HepG2 (cell line): ENCODE measurements around the gene GPR61. TPM values are rescaled to one million over a fixed set of nuclear protein-coding genes. Genes with fewer than 3 reads are reported as not detected.

Experiments
- ATAC-seq: fragments of 200-7000 bp; cut with Tn5 transposase; 3 replicates; pipeline ENCODE4 v1.9.1; 2020; ENCODE audit warnings: mild to moderate bottlenecking, moderate library complexity
- BruUV-seq: library from RNA; stranded (reverse); fragments of 400-500 nt; replicated peaks from 2 replicates; lab custom pipeline; 2021; lab: Mats Ljungman, UMichigan
- CTCF ChIA-PET: fragments of 300-600 bp; formaldehyde crosslinking; extraction: SDS; loops from one replicate; lab custom pipeline; 2021; ENCODE audit warnings: low total read pairs, inconsistent platforms, low intra/inter-chr PET ratio; lab: Yijun Ruan, JAX
- POLR2A ChIA-PET: fragments of 350-600 bp; sonication (Branson Sonifier 250); formaldehyde crosslinking; loops from one replicate; lab custom pipeline; 2020; ENCODE audit warnings: antibody characterized with exemption, inconsistent platforms; lab: Yijun Ruan, JAX
- DNase-seq: peaks from one replicate; pipeline ENCODE4 v3.0.0-alpha.2; 2015; ENCODE audit warnings: low spot score
- FAIRE-seq: peaks from 3 replicates; lab custom pipeline; 2011; peaks lifted over from hg19 to GRCh38; lab: Jason Lieb, UNC
- H2AFZ ChIP-seq: one replicate; pipeline ENCODE4 v1.6.1; 2011; ENCODE audit warnings: low read length, inconsistent platforms
- H3K27ac ChIP-seq: fragments of 300-600 bp; 3 replicates; pipeline ENCODE4 v1.8.0; 2011; ENCODE audit warnings: mixed run types, mild to moderate bottlenecking, mixed read lengths, low read length, inconsistent platforms; ENCODE audit not compliant: insufficient read depth; ENCODE audit errors: extremely low read length
- H3K27me3 ChIP-seq, 2 experiments: fragments of 200-600 bp in 1 of 2; 2 replicates in 1 of 2; 3 replicates in 1 of 2; pipeline versions ENCODE4 v1.6.0 to v1.8.0; 2011; ENCODE audit warnings: low read length in 2 of 2, mild to moderate bottlenecking in 2 of 2, moderate library complexity in 2 of 2, inconsistent platforms in 1 of 2; ENCODE audit not compliant: insufficient read depth in 2 of 2, control insufficient read depth in 1 of 2
- H3K36me3 ChIP-seq, 2 experiments: fragments of 200-600 bp in 1 of 2; replicated peaks in 1 of 2; 2 replicates in 1 of 2; 3 replicates in 1 of 2; pipeline versions ENCODE4 v1.5.1 to v1.8.0; 2011; ENCODE audit warnings: low read length in 2 of 2, inconsistent platforms in 1 of 2; ENCODE audit not compliant: insufficient read depth in 2 of 2, control insufficient read depth in 1 of 2
- H3K4me1 ChIP-seq: 2 replicates; pipeline ENCODE4 v1.5.1; 2012; ENCODE audit warnings: low read length, inconsistent platforms; ENCODE audit not compliant: insufficient read depth
- H3K4me2 ChIP-seq: 2 replicates; pipeline ENCODE4 v1.6.0; 2011; ENCODE audit warnings: low read depth, low read length, inconsistent platforms
- H3K4me3 ChIP-seq, 3 experiments: fragments of 200-600 bp in 1 of 3; sonication (generic), shearing (Covaris generic) in 1 of 3; replicated peaks in 1 of 3; 2 replicates each; pipeline ENCODE4 v1.5.1; 2011 to 2016; ENCODE audit warnings: low read length in 3 of 3, inconsistent platforms in 2 of 3, low read depth in 2 of 3, mild to moderate bottlenecking in 2 of 3, control low read depth in 1 of 3, mixed read lengths in 1 of 3; ENCODE audit not compliant: insufficient read depth in 1 of 3
- H3K79me2 ChIP-seq: one replicate; pipeline ENCODE4 v1.6.1; 2011; ENCODE audit warnings: low read length, inconsistent platforms; ENCODE audit not compliant: insufficient read depth
- H3K9ac ChIP-seq: 2 replicates; pipeline ENCODE4 v1.6.0; 2011; ENCODE audit warnings: mild to moderate bottlenecking, low read depth, low read length, inconsistent platforms; ENCODE audit not compliant: insufficient read depth
- H3K9me3 ChIP-seq: 2 replicates; pipeline ENCODE4 v1.5.1; 2012; ENCODE audit warnings: mild to moderate bottlenecking, low read length
- H4K20me1 ChIP-seq: 2 replicates; pipeline ENCODE4 v1.6.0; 2011; ENCODE audit warnings: inconsistent platforms, mild to moderate bottlenecking, low read length, moderate library complexity; ENCODE audit not compliant: insufficient read depth
- HES4 ChIP-seq: sonication (generic); formaldehyde crosslinking; IDR thresholded peaks from 2 replicates; pipeline ENCODE4 v1.9.0; 2021; ENCODE audit warnings: mild to moderate bottlenecking, missing genetic modification reagents, borderline replicate concordance
- HHEX ChIP-seq: IDR thresholded peaks from 2 replicates; pipeline ENCODE4 v1.6.1; 2016; ENCODE audit warnings: control low read depth
- NFE2 ChIP-seq: sonication (generic); formaldehyde crosslinking; IDR thresholded peaks from 2 replicates; pipeline ENCODE4 v1.4.0; 2020; ENCODE audit warnings: missing genetic modification reagents
- TEAD3 ChIP-seq: optimal IDR thresholded peaks from 2 replicates; pipeline ENCODE3; 2016; ENCODE audit warnings: borderline replicate concordance
- WGBS: methylation state at CpG from one replicate; pipeline ENCODE4 v1.1.6; 2017; ENCODE audit warnings: low lambda C conversion rate; 5-methylcytosine and 5-hydroxymethylcytosine counted together
- in situ Hi-C: cut with HindIII; loops from 2 replicates; pipeline ENCODE4 v1.10.0; 2017; ENCODE audit warnings: low pct_unique_long_range_greater_than_20kb; ENCODE audit not compliant: extremely low pct_ligation_motif_present
- intact Hi-C: fragments of 100-400 bp; cut with micrococcal nuclease; formaldehyde crosslinking; loops from one replicate; pipeline ENCODE4 v1.10.0; 2022; ENCODE audit not compliant: unreplicated experiment
- polyA plus RNA-seq, 8 experiments: library from polyadenylated mRNA; depleted of rRNA in 3 of 8; stranded (reverse) in 7 of 8; unstranded in 1 of 8; fragments of >200 nt; fragmentation: Illumina TruSeq in 4 of 8; extraction: Trizol in 4 of 8; gene quantifications; 2 replicates each; pipeline versions ENCODE4 v1.2.1 to v1.2.3, GENCODE V29; 2011 to 2016; ENCODE audit warnings: low read depth in 4 of 8, missing spikeins in 1 of 8, mixed read lengths in 1 of 8; ENCODE audit not compliant: insufficient read depth in 1 of 8
- total RNA-seq, 5 experiments: library from RNA; depleted of rRNA; stranded (reverse); fragments of >200 nt; fragmentation: Illumina TruSeq; extraction: Trizol; gene quantifications; 2 replicates each; pipeline ENCODE4 v1.2.3, GENCODE V29; 2016; ENCODE audit warnings: low read depth in 1 of 5
- TF ChIP-seq, protein P1 (sequence below): sonication (generic); formaldehyde crosslinking; IDR thresholded peaks from 2 replicates; pipeline ENCODE4 v1.4.0; 2020; ENCODE audit warnings: mild to moderate bottlenecking, missing genetic modification reagents
- TF ChIP-seq, protein P2 (sequence below): sonication (generic); formaldehyde crosslinking; IDR thresholded peaks from 2 replicates; pipeline ENCODE4 v1.4.0; 2020; ENCODE audit warnings: missing genetic modification reagents
- TF ChIP-seq, protein P3 (sequence below): sonication (generic); formaldehyde crosslinking; IDR thresholded peaks from 2 replicates; pipeline ENCODE4 v1.4.0; 2020; ENCODE audit warnings: mild to moderate bottlenecking, missing genetic modification reagents

Gene GPR61
- total and polyA plus RNA-seq, 2 of the 13 experiments (the other 11 are each of a cell fraction or from before 2014, with no cell fraction given) = not detected

DNA sequence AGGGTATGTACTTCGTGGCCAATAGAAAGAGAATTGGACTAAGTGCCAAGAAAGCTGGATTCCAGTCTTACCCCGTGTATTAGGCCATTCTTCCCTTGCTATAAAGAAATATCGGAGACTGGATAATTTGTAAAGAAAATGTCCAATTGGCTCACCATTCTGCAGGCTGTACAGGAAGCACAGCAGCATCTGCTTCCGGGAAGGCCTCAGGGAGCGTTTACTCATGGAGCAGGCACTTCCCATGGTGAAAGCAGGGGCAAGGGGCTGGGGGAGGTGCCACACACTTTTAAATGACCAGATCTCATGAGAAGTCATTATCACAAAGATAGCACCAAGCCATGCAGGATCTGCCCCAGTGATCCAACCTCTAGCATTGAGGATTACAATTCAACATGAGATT lies 22.3 kb upstream of the GPR61 start:
- FAIRE-seq (no peak), DNase-seq (no peak), ATAC-seq (no peak)
- Histone ChIP-seq H3K4me1 (peaks cover 21% of the 10 kb centered on the region), H4K20me1 (no peaks in the 10 kb centered on the region), H3K9ac (no peak overlapping the region), H3K36me3 (no peaks in the 10 kb centered on the region), H3K4me3 (no peak overlapping the region), H3K27ac (no peak overlapping the region), H3K4me2 (no peak overlapping the region), H3K27me3 (peaks cover 4 to 28% of the 10 kb centered on the region in 2 experiments; a peak in 3 of 5 replicates), H3K9me3 (no peaks in the 10 kb centered on the region), H3K79me2 (no peaks in the 10 kb centered on the region), H2AFZ (no peak overlapping the region)
- intact Hi-C loops = no loop called here
- ChIA-PET POLR2A (interaction anchor here (0.7 to 1.6 kb wide), 2 partner anchors 10 to 11 kb away, joined by 3 read pairs; no protein-coding TSS in a partner anchor), CTCF (no interaction called here)
- no TSS peak for BruUV-seq
- in situ Hi-C loops = no loop called here
- 49% methylated on average over 5 of the region's 5 CpGs for WGBS
- no peak for TF ChIP-seq HHEX
- no peak for TF ChIP-seq NFE2
- TF ChIP-seq, protein P1, sequence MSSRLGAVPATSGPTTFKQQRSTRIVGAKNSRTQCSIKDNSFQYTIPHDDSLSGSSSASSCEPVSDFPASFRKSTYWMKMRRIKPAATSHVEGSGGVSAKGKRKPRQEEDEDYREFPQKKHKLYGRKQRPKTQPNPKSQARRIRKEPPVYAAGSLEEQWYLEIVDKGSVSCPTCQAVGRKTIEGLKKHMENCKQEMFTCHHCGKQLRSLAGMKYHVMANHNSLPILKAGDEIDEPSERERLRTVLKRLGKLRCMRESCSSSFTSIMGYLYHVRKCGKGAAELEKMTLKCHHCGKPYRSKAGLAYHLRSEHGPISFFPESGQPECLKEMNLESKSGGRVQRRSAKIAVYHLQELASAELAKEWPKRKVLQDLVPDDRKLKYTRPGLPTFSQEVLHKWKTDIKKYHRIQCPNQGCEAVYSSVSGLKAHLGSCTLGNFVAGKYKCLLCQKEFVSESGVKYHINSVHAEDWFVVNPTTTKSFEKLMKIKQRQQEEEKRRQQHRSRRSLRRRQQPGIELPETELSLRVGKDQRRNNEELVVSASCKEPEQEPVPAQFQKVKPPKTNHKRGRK = no peak
- TF ChIP-seq TEAD3 (CRISPR knock-in tag) = no peak
- no peak for TF ChIP-seq HES4
- TF ChIP-seq, protein P2, sequence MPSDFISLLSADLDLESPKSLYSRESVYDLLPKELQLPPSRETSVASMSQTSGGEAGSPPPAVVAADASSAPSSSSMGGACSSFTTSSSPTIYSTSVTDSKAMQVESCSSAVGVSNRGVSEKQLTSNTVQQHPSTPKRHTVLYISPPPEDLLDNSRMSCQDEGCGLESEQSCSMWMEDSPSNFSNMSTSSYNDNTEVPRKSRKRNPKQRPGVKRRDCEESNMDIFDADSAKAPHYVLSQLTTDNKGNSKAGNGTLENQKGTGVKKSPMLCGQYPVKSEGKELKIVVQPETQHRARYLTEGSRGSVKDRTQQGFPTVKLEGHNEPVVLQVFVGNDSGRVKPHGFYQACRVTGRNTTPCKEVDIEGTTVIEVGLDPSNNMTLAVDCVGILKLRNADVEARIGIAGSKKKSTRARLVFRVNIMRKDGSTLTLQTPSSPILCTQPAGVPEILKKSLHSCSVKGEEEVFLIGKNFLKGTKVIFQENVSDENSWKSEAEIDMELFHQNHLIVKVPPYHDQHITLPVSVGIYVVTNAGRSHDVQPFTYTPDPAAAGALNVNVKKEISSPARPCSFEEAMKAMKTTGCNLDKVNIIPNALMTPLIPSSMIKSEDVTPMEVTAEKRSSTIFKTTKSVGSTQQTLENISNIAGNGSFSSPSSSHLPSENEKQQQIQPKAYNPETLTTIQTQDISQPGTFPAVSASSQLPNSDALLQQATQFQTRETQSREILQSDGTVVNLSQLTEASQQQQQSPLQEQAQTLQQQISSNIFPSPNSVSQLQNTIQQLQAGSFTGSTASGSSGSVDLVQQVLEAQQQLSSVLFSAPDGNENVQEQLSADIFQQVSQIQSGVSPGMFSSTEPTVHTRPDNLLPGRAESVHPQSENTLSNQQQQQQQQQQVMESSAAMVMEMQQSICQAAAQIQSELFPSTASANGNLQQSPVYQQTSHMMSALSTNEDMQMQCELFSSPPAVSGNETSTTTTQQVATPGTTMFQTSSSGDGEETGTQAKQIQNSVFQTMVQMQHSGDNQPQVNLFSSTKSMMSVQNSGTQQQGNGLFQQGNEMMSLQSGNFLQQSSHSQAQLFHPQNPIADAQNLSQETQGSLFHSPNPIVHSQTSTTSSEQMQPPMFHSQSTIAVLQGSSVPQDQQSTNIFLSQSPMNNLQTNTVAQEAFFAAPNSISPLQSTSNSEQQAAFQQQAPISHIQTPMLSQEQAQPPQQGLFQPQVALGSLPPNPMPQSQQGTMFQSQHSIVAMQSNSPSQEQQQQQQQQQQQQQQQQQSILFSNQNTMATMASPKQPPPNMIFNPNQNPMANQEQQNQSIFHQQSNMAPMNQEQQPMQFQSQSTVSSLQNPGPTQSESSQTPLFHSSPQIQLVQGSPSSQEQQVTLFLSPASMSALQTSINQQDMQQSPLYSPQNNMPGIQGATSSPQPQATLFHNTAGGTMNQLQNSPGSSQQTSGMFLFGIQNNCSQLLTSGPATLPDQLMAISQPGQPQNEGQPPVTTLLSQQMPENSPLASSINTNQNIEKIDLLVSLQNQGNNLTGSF = no peak
- TF ChIP-seq, protein P3, sequence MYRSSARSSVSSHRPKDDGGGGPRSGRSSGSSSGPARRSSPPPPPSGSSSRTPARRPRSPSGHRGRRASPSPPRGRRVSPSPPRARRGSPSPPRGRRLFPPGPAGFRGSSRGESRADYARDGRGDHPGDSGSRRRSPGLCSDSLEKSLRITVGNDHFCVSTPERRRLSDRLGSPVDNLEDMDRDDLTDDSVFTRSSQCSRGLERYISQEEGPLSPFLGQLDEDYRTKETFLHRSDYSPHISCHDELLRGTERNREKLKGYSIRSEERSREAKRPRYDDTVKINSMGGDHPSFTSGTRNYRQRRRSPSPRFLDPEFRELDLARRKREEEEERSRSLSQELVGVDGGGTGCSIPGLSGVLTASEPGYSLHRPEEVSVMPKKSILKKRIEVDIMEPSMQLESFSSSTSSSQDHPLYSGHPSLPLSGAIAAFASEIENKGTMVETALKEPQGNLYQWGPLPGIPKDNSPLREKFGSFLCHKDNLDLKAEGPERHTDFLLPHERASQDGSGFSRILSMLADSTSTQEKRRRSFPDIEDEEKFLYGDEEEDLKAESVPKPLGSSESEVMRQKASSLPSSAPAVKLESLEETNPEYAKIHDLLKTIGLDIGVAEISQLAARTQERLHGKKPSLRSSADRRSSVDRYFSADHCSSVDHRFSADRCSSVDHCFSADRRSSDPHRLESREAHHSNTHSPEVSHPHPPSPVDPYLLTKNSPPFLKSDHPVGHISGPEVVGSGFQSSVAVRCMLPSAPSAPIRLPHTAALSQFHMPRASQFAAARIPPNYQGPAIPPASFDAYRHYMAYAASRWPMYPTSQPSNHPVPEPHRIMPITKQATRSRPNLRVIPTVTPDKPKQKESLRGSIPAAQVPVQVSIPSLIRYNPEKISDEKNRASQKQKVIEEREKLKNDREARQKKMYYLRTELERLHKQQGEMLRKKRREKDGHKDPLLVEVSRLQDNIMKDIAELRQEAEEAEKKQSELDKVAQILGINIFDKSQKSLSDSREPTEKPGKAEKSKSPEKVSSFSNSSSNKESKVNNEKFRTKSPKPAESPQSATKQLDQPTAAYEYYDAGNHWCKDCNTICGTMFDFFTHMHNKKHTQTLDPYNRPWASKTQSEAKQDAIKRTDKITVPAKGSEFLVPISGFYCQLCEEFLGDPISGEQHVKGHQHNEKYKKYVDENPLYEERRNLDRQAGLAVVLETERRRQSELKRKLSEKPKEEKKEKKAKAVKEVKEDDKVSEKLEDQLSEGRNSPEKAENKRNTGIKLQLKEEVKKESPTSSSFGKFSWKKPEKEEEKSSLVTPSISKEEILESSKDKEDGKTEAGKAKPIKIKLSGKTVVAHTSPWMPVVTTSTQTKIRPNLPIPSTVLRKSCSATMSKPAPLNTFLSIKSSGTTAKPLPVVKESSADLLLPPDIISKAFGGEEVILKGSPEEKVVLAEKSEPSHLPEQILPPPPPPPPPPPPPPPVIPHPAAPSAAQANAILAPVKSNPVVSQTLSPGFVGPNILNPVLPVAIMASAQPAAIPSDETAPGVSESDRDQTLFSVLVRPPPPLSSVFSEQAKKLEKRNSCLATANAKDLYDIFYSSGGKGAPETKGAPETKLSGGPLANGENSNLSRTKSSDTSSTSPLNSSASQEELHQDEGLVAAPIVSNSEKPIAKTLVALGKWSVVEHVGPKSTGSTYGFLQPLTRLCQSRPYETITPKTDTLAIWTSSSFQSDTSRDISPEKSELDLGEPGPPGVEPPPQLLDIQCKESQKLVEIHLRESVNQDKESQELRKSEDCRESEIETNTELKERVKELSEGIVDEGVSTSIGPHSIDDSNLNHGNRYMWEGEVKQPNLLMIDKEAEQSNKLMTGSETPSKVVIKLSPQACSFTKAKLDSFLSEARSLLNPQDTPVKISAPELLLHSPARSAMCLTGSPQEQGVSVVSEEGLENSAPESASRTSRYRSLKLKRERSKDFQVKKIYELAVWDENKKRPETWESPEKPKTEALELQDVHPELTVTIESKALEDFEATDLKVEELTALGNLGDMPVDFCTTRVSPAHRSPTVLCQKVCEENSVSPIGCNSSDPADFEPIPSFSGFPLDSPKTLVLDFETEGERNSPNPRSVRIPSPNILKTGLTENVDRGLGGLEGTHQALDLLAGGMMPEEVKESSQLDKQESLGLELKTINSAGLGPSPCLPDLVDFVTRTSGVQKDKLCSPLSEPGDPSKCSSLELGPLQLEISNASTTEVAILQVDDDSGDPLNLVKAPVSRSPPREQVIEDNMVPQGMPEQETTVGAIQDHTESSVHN (CRISPR knock-in tag) = no peak
